Esophagus squamous epithelium (tissue), 5 donors: ENCODE results near the gene S100A14. TPM values are rescaled to one million over a fixed set of nuclear protein-coding genes. Genes with fewer than 3 reads are reported as not detected.
A peak's percentile ranks its signal among the peaks of the same experiment; 100 is the strongest.

Experiments
- DNase-seq: peaks from one replicate; lab custom pipeline; 2025; lab: John Stamatoyannopoulos, UW
- H3K27ac ChIP-seq, 4 donors: fragments of 200-600 bp; sonication (generic); one replicate each; pipeline ENCODE4 v1.5.1; 2016 to 2019; ENCODE audit warnings: mild to moderate bottlenecking in 1 of 4
- H3K27me3 ChIP-seq, 4 donors: fragments of 200-600 bp; sonication (generic); 1 replicate in 3 of 4; 2 replicates in 1 of 4; pipeline versions ENCODE4 v1.5.1 to v1.6.0; 2017 to 2021; ENCODE audit warnings: antibody characterized with exemption in 1 of 4
- H3K36me3 ChIP-seq, 3 donors: fragments of 200-600 bp; sonication (generic); one replicate each; pipeline ENCODE4 v1.5.1; 2016 to 2019
- H3K4me1 ChIP-seq, 3 donors: fragments of 200-600 bp; sonication (generic); one replicate each; pipeline ENCODE4 v1.5.1; 2017 to 2019
- H3K4me3 ChIP-seq, 4 donors: fragments of 200-600 bp; sonication (generic); 1 replicate in 3 of 4; 2 replicates in 1 of 4; pipeline ENCODE4 v1.5.1; 2016 to 2019; ENCODE audit warnings: mild to moderate bottlenecking in 2 of 4, moderate library complexity in 1 of 4
- H3K9me3 ChIP-seq, 3 donors: fragments of 200-600 bp; sonication (generic); one replicate each; pipeline ENCODE4 v1.5.1; 2016 to 2019
- POLR2A ChIP-seq, 4 donors: fragments of 450-650 bp; IDR thresholded peaks; one replicate each; pipeline ENCODE4 v1.6.1; 2017; ENCODE audit warnings: antibody characterized with exemption in 4 of 4, mild to moderate bottlenecking in 4 of 4, moderate library complexity in 3 of 4
- WGBS, 2 donors: methylation state at CpG; one replicate each; pipeline ENCODE4 v1.1.5; 2018; 5-methylcytosine and 5-hydroxymethylcytosine counted together
- intact Hi-C: fragments of 100-400 bp; cut with DNase I; formaldehyde crosslinking; loops from one replicate; pipeline ENCODE4 v1.15.0; 2022
- total RNA-seq, 4 donors: library from RNA; depleted of rRNA; stranded (reverse); fragments of >200 nt; gene quantifications; one replicate each; pipeline ENCODE4 v1.1.0, GENCODE V29; 2016
- TF ChIP-seq, protein P1 (sequence below), 6 experiments: fragments of 450-650 bp in 4 of 6; fragments of 200-600 bp in 2 of 6; sonication (generic) in 2 of 6; IDR thresholded peaks; one replicate each; pipeline ENCODE4 v1.5.1; 2016 to 2019; ENCODE audit warnings: antibody characterized with exemption in 6 of 6, mild to moderate bottlenecking in 4 of 6, moderate library complexity in 4 of 6
- donor health status: DM: yes; HTN: yes; CAD: no.

S100A14 gene
- total RNA-seq, 4 donors from 2014 or later: 1,580 to 2,481 (median 2,030) TPM

DNA sequence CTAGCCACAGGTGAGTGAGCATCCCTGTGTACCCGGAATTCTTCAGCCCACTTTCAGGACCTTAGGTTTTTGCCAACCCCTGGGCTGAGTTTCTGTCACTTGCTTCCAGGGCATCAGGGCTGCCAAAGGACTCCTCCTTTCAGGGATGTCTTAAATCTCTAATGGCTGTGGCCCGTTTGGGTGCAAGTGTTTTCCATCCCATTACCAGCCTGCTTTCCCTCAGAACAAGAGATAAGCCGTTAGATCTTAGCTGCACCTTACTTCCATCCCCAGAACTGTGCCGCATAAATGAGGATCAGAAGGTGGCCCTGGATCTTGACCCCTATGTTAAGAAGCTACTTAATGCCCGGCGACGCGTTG is 43.0 kb upstream of the S100A14 start:
- peaks cover 11 to 22% (median 11%) of the 10 kb centered on the region in 3 donors for H3K4me1 ChIP-seq
- H3K27ac ChIP-seq: peak overlapping the region; percentile 91 to 99 (median 98)
- intact Hi-C loops: no loop called here
- H3K36me3 ChIP-seq: peaks cover 12 to 44% (median 34%) of the 10 kb centered on the region in 3 donors
- H3K9me3 ChIP-seq: no peaks in the 10 kb centered on the region
- peak overlapping the region; percentile 61 to 88 (median 80) for H3K4me3 ChIP-seq
- no peak for TF ChIP-seq POLR2A (IDR thresholded peaks at IDR 0.05)
- TF ChIP-seq, protein P1, sequence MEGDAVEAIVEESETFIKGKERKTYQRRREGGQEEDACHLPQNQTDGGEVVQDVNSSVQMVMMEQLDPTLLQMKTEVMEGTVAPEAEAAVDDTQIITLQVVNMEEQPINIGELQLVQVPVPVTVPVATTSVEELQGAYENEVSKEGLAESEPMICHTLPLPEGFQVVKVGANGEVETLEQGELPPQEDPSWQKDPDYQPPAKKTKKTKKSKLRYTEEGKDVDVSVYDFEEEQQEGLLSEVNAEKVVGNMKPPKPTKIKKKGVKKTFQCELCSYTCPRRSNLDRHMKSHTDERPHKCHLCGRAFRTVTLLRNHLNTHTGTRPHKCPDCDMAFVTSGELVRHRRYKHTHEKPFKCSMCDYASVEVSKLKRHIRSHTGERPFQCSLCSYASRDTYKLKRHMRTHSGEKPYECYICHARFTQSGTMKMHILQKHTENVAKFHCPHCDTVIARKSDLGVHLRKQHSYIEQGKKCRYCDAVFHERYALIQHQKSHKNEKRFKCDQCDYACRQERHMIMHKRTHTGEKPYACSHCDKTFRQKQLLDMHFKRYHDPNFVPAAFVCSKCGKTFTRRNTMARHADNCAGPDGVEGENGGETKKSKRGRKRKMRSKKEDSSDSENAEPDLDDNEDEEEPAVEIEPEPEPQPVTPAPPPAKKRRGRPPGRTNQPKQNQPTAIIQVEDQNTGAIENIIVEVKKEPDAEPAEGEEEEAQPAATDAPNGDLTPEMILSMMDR (IDR thresholded peaks at IDR 0.05): no peak
- no peaks in the 10 kb centered on the region for H3K27me3 ChIP-seq
- DNase-seq: no peak
- 29 to 30% methylated on average over 7 of the region's 8 CpGs for WGBS, 2 donors

DNA sequence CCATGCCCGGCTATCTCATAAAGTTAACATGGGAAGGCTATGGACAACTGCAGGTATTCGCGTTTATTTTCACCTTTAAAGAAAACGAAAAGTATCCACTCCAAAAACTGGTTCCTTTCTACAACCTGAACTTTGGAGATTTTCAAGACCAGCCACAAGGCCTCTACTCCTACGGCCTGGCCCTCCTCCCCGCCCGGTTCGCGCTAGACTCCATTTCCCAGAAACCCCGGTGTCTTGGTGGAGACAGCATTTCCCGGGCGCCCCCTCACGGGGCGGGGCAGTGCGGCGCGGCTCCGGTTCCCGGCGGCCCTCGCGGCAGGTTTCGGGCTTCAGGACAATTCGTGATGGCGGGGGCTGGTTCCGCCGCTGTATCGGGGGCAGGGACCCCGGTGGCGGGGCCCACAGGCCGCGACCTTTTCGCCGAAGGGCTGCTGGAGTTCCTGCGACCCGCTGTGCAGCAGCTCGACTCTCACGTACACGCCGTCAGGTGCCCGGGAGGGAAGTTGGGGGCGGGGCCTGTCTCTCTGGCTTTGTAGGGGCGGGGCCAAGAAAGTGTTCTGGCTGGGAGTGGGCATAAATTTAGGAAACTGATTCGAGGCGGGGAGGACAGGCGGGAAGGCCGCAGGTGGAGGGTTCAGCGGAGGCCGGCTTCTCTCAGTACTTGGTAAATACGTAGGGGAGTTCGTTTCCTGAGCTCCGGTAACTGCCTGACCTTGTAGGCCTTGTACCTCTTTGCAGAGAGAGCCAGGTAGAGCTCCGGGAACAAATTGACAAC is 42.5 kb upstream of the S100A14 start, which contains the start of gene SNAPIN:
SNAPIN (plus strand) TSS at position 304 of the 775 bp plus-strand sequence; CDS start at position 345, 41 bp downstream.
- WGBS, 2 donors: 4 to 5% methylated on average over 17 of the region's 53 CpGs
- TF ChIP-seq, protein P1 (IDR thresholded peaks at IDR 0.05): peak in 4 of 6 experiments; percentile 13 to 26 (median 16)
- peak in 2 of 4 donors; percentile 41 to 63 for TF ChIP-seq POLR2A (IDR thresholded peaks at IDR 0.05)
- Histone ChIP-seq H3K36me3 (peaks cover 10 to 38% (median 28%) of the 10 kb centered on the region in 3 donors), H3K4me1 (peaks cover 11 to 22% (median 11%) of the 10 kb centered on the region in 3 donors), H3K4me3 (peak within 1 kb of the TSS; percentile 61 to 88 (median 80)), H3K27ac (peak within 1 kb of the TSS; percentile 91 to 99 (median 98)), H3K27me3 (no peaks in the 10 kb centered on the region), H3K9me3 (no peaks in the 10 kb centered on the region)
- peak; percentile 59 for DNase-seq
- intact Hi-C loops: no loop called here

DNA sequence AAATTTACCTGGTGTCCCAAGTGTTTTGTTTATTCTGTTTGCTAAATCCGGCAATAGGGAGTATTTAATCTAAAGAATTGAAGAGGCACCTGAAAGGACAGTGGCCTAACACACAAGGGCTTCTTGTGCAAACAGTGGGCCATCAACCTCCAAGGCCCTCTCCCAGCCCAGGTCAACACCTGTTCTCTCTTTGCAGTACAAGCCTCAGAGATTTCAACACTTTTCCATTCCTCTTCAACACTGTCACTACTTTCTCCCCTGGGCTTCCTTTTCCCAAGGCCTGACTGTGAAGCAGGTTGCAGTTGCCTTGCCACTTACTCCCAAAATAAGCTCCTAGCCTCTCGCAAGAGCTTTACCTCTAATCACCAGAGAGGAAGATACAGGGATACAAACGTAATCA is 39.2 kb upstream of the S100A14 start:
- Histone ChIP-seq H3K27ac (no peak overlapping the region), H3K4me3 (no peak overlapping the region), H3K27me3 (no peaks in the 10 kb centered on the region), H3K9me3 (no peaks in the 10 kb centered on the region), H3K4me1 (peaks cover 11 to 34% (median 17%) of the 10 kb centered on the region in 3 donors), H3K36me3 (peaks cover 0 to 5% (median 0%) of the 10 kb centered on the region in 3 donors)
- DNase-seq: no peak
- no peak for TF ChIP-seq POLR2A (IDR thresholded peaks at IDR 0.05)
- TF ChIP-seq, protein P1 (IDR thresholded peaks at IDR 0.05): no peak
- WGBS, 2 donors: 92 to 93% methylated on average over 2 to 3 of the region's 3 CpGs
- intact Hi-C loops: no loop called here

DNA sequence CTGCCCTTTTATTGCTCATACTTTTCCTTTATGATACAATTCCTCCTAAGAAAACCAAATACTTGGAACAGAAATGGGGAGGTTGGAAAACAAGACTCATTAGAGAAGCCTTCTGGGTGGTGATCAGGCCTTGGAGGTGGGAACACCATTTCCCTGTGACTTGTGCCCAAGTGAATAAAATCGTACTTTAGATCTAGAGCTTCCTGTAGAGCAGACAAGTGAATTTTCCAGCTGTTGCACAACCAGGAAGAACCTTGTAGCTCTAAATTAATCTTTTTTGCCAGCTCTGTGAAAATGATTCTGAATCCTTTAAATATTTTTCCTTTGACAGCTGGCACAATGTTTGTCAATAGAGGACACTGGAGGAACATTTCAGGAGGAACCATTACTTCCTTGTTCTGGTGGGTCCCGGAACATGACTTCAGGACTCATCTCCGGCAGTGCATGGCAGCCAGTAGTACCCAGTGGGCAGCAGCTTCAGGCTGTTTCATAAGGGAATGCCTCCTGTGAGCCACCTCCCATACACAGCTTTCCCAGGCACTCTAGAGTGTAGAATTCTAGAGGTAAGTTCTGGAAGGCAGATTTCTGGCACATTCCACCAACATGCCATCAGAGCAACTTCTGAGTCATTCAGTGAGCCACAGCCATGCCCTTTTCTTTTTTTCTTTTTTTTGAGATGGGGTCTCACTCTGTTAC is 36.8 kb upstream of the S100A14 start:
- Histone ChIP-seq H3K36me3 (no peaks in the 10 kb centered on the region), H3K9me3 (no peaks in the 10 kb centered on the region), H3K27me3 (no peaks in the 10 kb centered on the region), H3K27ac (peak overlapping the region; percentile 26 to 67 (median 60)), H3K4me3 (no peak overlapping the region), H3K4me1 (peaks cover 6 to 30% (median 6%) of the 10 kb centered on the region in 3 donors)
- no peak for TF ChIP-seq POLR2A (IDR thresholded peaks at IDR 0.05)
- TF ChIP-seq, protein P1 (IDR thresholded peaks at IDR 0.05): no peak
- DNase-seq: no peak
- intact Hi-C loops: no loop called here
- 26 to 65% methylated on average over 3 of the region's 3 CpGs for WGBS, 2 donors
